PFSK-1 (cell line): ENCODE measurements around the gene COL6A5.

ENCODE experiments used
- POLR2AphosphoS5 ChIP-seq: IDR thresholded peaks from 2 replicates; pipeline ENCODE4 v1.6.1; 2012; ENCODE audit warnings: low read depth, mild to moderate bottlenecking, control low read depth, low read length, moderate library complexity
- TAF1 ChIP-seq: IDR thresholded peaks from 2 replicates; pipeline ENCODE4 v1.6.1; 2012; ENCODE audit warnings: low read length, control low read depth, borderline replicate concordance; ENCODE audit not compliant: insufficient read depth

- TF ChIP-seq TAF1 (no peak), POLR2AphosphoS5 (no peak)
Observed at GRCh38 chr3:130316169-130316568, 29.3 kb upstream of the COL6A5 start.
